T-helper 1 cell (primary cell): ENCODE results near the gene CTDSP2.
"Not testable (repeated sequence)": the region's sequence is repeated elsewhere in the genome, so short reads cannot be mapped to it uniquely, and the experiment has no call there.

ENCODE experiments used
- DNase-seq, 5 donors: peaks; one replicate each; pipeline ENCODE4 v3.0.0-alpha.2; 2012 to 2020

The CTDSP2 gene

DNA sequence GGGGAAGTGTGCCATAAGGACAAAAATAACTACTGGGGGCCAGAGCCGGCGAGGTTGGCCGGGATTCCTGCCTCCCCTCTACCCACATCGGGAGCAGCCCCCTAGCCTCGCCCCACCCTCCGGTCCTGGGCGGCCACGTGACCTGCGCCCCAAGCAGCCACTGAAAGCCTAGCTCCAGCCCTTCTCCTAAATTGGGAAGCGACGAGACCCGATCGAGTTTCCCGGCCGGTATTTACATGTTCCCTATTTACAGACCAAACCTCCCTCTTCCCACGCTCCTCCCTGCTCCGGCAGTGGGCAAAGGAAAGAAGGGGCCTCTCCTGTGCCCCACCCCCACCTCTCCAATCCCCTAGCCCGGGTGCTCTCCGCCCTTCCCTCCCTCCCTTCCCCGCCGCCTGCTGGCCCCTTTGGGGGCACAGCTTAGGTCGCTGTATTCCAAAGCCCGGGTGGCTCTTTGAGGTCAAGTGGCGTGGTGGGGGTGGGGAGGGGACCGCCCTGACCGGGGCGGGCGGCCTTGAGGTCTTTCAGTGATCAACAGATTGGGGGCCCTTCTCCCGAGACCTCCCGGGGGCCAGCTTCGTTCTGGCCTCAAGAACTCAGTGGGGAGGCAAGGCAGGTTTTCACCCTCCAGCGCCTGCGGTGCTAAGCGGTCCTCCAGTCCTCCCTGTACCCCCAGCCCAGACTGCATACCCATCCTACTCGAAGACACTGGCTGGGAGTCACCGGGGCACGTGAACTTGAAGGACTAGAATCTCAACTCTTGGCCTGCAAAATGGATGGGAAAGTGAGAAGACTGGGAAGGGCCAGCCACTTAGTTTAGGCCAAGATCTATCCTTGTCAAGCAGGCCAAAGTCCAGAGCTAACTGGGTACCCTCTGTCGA, 6.3 kb upstream of the CTDSP2 start:
- no peak for DNase-seq

DNA sequence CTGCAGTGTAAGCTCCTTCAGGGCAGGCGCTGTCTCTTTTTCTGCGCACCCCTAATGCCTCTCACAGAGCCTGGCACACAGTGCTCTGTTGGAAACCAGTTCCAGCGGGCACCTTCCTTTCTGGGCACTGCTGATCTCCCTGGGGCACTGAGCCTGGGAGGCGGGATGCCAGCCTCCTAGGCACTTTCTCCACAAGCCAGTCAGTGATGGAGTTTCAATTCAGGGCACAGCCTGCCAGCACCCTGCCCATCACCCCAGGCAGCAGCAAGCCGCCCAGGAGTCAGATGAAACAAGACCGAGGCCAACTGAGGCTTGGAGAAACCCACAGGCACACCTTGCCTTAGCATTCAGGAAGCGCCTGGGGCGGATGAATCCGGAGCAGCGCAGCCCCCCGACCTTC, 5.7 kb upstream of the CTDSP2 start:
- no peak for DNase-seq

DNA sequence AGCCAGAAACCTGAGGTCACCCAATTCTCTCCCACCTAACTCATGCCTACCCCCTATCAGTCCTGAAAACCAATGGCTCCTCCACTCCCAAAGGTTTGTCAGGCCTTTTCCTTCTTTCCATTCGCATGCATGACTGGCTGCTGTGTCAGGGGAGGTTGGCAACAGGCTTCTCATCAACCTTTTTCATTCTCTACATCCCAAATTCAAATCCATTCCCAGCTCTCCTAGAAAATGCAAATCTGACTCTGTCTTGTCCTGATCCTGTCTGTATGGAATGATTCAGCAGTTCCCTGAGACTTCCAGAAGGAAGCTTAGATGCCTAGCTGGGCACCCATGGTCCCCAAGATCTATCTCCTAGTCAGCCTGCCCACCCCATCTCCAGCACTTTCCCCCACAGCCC, 5.0 kb upstream of the CTDSP2 start:
- no peak for DNase-seq

DNA sequence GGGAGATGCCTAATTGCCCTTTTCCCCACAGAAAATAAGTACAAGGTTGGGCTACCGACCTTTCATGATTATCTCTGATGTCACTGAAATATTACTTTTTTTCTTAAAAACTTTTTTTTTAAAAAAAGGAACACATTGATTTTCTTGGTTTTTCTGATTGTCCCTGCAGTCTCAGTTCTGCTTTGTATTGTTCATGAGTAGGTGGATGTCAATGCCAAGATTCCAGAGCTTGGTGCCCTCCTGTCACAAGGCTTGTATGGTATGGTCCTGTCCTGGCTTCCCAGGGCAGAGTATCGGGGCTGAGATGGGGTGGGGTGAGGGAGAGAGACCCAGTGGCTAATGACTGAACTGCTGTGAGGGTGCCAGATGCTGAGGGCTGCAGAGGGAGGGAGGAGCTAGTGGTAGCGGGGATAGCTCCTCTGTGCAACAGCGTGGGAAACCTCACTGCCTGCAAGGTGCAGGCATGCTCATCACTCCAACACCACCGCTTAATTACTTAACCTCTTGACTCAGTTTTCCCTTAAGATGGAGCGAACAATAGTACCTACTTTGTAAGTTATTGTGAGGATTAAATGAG, 4.4 kb upstream of the CTDSP2 start:
- DNase-seq = no peak

DNA sequence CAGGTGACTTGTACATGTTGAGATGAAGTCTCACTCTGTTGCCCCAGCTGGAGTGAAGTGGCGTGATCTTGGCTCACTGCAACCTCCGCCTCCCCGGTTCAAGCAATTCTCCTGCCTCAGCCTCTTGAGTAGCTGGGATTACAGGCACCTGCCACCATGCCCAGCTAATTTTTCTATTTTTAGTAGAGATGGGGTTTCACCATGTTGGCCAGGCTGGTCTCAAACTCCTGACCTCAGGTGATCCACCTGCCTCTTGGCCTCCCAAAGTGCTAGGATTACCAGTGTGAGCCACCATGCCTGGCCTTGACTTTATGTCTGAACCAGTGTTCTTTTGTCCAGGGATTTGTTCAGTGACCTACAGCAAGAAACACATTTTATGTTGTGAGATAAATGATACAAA, 2.9 kb upstream of the CTDSP2 start:
- DNase-seq = not testable (repeated sequence)

DNA sequence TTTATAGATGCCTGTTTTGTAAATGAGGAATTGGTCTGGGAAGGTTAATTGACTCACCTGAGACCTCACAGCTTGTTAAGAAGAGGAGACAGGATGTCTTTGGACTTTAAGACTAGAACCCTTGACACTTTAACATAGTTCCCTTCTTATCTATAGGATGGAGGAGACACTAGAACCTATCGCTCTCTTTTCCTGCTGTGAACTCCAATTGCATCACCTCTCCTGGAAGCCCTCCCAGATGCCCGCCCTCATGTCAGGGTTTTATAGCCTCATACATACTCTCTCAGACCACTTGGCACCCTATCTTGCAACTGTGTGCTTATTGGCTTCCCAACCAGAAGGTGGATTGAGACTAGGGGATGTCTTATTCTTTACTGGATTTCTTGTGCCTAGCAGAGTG, 2.5 kb upstream of the CTDSP2 start:
- no peak for DNase-seq

DNA sequence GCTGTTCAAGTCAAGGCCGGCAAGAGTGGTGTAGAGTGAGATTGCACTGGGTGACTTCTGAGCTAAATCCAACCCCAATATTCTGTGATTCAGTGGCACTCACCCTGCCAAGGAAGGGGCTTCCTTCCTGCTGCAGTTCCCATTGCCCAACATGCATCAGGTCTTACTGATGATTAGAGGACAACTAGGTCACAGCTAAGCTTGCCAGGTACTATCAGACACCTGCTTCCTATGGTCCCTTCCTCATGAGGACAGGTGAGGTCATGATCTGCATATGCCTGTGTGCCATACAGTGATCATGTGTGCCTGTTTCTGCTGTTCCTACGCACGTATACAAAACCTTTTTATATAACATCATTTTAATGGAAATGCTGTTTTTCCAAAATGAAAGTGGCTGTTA, 1.7 kb upstream of the CTDSP2 start:
- DNase-seq = no peak

DNA sequence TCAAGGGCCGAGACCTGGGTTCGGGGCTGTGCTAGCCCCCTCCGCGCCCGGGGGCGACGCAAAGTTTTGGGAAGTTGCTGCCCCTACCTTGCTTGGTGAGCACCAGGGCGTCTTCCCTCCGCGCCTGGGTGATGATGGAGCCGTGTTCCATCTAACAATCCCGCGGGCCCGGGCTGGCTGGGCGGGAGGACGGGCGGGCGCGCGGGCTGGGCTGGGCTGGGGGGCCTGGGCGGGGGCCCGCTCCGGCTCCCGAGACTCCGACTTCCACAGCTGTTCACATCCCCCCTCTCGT, 298 bp downstream of the CTDSP2 start:
- DNase-seq = no peak

DNA sequence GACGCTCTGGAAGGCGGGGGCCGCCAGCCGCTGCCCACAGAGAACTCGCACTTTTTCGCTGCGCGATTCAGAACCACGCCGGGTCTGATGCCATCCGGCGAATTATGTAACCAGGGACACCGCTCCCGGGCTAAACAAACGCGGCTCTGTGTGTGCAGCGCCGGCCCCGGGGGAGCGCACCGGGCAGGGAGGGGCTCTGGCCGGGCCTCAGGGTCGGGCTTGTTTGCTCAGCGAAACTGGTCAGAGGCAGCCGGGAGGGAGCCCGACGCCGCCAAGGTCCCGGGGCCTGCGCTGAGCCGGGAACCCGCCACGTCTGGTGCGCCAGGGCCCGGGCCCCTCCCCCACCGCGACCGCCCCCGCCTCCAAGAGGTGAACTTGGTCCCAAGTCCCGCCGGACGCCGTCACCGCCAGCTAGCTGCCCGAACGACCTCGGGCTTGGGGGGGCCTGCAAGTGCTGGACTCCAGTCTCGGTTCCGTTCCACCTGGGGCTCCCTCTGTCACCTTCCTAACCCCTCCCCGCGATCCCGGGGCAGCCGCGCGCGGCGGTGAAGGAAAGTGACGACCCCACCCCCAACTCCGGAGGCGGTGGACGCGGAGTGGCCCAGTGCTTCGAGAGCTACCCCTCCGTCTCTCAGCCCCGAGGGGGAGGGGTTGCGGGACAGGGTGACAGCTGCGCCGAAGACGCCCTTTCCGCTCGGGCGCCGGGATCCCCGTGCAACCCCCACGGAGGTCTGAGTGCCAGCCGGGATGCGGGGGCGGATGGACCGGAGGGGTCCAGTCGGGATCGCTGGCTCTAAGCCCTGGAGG, 848 bp downstream of the CTDSP2 start:
- DNase-seq = peak; percentile 26 to 54 (median 40)

DNA sequence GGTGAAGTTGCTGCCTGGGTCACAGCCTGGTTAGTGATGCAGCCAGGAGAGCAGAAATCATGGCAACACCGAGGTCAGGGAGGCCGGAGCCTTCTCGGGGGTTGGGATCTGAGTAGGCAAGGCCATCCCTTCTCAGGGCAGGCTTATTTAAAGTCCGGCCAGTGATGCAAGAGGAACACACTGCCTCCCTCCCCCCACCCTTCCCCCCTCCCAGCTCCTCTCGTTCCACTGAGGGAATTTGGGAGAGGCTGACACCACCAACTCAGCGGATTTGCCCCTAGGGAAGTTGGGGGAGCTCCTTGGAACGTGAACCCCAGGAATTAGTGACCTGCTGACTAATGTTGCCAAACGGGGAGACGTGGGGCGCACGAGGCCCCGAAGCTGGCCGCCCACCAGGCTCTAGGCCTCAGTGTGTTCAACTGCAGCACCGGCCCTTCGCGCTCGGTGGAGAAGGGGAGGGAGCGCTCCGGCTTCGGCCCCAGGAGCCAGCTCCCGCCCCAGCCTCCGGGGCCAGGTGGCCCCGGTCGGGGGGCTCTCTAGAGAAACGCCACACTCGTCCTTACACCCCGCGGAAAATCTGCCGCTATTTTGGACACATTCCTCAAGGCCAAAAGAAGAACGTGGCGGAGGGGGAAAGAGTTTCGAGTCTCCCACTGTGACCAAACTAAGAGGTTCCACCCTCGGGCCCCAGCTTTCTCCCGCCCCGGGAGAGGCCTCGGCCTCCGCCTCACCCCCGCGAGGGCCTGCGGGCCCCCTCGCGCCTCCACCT, 1.6 kb downstream of the CTDSP2 start:
- no peak for DNase-seq

DNA sequence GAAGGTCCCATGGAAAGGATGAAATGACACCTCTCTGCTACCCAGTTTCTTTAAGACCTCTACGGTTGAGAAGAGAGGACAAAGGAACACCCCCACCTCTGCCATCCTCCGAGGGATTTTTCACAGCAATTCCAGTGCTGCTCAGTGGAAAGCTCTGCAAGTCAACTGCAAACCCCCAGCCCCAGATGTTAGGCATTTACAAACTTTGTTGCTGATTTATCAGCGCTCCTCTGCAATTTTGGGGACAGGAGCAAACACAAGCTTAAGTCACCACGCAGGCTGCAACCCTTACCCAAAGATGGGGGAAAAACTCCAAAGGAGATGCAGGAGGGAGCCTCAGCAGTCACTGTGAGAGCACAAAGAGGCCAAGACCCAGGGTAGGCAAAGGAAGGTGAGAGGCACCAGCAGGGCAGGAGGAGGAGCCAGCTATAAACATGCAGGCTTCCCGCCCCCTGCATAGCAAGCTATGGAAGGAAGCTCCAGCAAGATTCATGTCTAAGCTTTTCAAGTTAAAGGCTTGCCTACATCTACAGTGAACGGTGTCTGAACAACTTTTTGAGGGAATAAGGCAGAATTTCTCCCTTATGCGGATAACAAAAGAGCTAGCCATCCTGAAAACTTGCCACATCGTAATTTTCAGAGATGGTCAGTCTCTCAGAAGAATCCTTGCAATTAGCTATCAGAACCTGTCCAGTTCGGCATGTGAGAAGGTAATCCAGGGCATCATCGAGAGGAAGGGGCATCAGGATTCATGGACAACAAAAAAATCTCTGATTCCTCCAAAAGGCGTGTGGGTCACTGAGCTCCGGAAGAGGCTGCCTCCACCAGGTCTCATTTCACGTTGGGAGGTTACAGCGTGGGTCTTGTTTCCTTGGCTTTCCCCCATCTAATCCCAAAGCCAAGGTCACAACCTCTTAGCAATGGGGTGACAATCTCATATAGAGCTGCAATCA, 3.9 kb downstream of the CTDSP2 start:
- DNase-seq = peak in 1 of 5 donors; percentile 30

DNA sequence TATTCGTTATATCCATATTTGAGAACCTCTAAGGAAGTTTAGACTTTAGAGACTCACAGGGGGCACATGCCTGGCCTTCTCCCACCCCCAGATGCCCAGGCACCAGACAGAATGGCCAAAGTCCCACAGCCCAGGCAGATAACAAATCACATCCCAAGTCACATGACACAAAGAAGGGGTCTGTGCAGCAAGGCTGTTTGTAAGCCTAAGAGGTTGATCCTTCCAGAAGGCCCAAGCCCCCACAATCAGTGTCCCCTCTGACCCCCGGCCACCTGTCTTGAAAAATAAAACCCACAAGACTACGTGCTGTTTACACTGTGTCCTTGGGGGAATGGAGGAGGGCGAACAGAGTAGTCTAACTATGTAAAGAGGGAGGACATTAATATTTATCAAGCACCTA, 5.1 kb downstream of the CTDSP2 start:
- no peak for DNase-seq

DNA sequence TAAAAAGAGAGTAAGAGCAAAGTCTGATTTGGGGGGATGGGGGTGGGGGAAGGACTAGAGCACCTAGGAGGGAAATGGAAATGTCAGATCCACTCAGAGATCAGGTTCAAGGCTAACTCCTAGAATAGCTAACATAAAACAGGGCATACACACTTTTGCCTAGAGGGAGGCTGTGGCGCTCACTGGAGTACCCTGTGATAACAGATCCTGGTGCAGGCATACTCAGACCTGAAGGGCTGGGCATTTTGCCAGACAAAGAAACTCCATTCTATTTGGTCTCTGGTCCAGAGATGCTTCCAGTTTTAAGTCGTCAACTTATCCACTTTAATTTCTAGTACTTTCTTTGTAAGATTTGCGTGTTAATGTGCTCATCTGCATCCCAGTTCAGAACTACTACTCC, 5.8 kb downstream of the CTDSP2 start:
- no peak for DNase-seq

DNA sequence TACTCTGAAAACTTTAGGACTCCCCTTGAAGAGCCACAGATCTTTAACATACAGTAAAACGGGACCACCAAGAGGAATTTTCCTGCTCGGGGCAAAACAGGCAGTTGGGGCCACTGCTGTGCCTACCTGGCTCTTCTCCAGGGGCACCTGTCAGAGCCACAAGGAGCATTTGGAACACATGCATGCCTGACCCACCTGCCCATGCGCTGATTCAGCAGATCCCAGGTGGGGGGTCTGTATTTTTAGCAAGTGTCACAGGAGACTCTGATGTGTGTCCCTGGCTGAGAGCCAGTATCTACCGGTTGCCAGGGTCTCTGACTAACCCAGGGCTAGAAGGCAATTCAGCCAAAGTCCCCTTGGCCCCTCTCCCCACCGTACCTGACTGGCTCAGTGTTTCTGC, 6.5 kb downstream of the CTDSP2 start:
- no peak for DNase-seq

DNA sequence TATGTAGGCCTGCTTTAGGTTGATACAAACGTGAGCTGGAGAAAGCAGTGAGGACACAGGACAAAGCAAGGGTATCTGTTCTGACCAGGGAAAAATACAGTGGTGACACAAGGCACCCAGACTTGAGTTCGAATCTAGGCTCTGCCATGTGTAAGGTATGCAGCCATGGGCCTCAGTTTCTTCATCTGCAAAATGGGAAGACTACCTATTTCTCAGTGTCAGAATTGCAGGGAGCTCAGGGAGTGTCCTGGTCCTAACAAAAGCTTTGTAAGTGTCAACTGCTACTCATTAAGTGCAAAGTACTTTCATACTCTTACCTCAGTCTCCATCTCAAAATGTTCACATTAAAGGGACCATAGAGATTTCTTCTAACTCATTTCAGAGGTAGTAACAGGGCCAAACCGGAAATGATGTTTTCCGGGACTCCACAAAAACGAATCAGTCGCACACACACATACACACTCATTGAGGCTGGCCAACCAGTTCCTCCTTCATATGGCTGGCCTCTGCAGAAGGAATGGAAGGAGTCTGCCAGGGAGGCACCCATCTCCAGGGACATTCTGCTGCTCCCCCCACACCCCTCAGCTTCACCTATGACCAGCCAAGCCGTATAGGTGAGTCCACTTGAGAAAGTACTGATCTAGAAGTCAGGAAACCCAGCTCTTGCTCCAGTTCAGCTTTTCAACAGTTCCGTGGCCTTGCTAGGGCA, 7.8 kb downstream of the CTDSP2 start:
- peak in 2 of 5 donors; percentile 26 to 72 for DNase-seq

DNA sequence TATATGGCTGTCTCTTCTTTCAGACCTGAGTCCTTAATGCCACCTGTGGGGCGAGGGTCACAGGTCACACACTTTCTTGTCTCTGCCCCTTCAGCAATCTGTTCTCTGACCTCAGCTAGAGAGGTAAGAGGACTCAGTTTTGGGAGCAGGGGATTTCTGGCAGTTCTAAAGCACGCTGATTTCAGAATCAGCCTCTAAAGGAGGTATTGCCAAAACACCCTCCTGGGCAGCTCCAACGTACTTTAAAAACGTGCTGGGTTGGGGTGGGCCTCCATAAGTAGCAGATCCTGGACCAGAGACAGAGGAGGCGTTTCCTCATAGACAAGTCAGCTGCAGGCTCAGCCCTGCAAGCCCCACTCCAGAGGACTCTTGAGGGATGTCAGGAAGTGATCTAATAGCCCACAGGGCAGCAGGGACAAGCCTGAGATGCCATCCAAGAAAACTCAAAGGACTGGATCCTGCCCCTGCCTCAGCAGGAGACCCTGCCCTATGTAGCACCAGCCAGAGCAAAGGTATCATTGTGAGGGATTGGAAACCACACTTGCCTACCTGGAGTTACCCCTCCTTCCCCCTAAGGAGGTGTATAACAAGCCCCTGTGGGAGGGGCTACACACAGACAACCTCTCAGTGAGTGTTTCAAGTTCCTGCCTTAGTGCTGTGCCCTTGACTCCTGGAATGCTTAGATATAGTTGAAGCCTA, 8.5 kb downstream of the CTDSP2 start:
- DNase-seq = no peak

DNA sequence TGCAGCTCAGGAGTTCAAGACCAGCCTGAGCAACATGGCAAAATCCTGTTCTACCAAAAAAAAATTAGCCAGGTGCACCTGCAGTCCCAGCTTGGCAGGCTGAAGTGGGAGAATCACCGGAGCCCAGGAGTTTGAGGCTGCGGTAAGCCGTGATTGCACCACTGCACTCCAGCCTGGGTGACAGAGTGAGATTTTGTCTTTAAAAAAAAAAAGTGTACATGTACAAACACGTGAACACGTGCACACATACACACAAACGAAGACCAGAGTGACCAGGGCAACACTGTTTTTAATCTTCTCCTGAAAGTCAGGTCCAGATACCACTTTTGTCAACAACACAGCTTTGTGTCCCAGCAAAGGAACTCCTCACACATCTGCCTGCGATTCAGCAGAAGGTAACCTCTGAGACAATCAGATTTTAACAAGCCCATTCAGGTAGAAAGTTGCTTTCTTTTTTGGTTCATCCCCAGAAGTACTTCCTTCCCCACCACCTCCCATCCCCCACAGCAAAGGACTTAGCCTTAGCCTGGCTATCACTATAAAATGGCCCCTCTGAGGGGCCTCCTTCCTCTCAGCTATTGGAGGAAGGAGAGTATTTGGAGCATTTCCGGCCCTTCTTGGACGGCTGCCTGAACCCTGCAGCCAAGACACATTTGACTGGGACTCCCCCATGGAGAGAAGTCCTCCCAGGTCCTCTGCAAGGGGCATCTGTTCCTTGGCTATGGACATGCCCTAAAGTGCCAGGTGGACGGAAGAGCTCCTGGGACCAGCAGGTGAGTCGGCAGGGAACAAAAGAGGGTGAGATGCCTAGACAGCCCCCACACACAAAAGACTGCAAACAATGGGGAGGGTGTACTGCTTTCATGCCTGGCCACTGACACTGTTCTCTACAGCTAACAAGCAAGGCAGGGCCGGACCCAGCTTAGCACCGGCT, 9.8 kb downstream of the CTDSP2 start:
- peak in 2 of 5 donors; percentile 30 to 61 for DNase-seq

DNA sequence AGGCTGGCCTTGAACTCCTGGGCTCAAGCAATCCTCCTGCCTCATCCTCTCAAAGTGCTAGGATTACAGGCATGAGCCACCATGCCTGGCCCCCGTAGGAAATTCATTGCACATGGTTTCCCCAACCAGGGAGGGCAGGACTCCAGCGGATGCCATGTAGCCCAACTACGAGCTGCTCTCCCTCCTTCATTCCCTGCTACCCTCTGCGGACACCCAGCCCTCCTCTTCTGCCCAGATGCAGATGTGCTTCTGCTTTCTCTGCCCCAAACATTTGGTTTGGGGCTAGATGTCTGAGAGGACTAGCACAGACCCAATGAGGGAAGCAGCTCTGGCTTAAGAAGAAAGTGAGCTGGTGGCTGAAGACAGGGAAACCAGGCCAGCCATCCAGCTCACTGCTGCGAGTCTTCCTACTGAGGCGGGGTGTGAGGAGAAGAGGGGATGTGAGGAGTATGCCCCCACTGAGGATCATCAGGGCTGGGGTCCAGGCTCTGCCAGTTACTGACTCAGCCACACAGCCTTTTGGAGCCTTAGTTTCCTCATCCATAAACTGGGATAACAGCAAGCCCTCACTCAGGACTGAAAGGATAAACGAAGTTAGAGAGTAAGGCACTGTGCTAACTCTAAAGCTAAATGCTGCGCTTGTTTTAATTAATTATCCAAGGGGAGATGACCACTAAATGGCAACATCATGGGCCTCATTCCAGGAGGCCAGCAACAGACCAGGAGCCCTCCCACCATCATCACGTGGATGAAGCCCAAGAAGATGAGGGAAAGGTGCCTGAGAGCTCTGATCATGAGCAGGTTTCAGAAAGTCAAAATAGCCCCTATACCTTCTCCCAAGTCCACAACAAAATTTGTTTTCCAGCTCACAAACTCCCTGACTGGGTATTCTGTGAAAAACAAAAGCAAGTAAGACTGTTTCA, 10.9 kb downstream of the CTDSP2 start:
- DNase-seq = no peak
